Effector CD8-positive, alpha-beta T cell (primary cell): ENCODE data around the gene HDAC9.

ENCODE experiments used
- DNase-seq: peaks from one replicate; lab custom pipeline; 2025; lab: John Stamatoyannopoulos, UW

The HDAC9 gene

DNA sequence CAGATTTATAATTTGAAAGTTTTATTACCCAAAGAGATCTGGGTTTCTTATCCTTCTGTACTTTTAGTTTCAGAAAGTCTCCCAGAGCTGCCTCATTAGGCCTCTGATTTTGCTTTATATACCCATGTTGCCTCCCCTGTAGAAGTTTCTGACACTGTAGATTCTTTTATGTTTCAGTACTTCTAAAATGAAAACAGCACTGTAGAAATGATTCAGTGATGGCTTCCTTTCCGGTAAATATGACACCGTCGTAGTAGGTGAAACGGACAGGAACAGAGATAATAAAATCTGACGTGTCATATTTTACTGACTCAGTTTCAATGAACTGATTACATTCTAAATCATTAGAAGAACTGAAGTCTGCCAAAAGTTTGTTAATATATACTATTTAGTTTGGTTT lies 349.2 kb downstream of the HDAC9 start:
- DNase-seq, result no peak

DNA sequence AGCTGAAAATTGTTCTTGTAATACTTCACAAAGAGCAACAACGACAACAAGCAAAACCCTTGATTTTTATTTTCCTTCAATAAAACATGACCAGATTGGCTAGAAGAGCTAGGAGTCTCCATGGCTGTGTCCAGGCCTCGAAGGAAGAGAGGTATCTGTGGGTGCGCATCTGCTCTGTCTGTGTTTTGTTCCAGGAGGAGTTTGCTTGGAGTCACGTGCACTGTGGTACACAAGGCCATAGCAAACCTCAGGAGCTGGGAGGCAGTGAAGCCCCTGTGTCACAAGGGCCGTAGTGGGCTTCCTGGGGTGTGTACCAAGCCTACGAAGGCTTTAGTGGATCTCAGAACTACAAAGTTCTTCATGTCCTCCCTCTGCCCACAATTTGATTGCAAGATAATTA lies 350.2 kb downstream of the HDAC9 start:
- no peak for DNase-seq

DNA sequence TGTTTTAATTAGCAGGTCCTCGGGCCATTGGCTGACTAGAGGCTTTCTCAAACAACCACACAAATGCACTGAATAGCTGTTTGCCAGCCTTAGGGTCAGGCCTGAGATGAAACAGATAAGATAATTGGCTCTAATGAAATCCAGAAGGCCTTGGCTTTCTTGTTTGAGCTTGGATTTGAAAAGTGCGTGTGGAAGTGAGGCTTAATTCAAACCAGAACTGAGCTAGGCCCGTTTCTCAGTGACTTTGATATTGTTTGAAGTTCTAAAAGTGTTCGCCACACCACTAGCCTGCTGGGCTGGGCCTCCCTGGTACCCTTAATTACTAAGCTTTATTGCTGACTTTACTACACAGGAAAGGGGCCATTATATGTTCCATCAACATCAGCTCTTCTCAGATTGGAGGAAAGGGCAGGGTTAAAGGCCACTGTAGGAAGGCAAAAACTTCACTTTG lies 351.2 kb downstream of the HDAC9 start:
- DNase-seq, result no peak

DNA sequence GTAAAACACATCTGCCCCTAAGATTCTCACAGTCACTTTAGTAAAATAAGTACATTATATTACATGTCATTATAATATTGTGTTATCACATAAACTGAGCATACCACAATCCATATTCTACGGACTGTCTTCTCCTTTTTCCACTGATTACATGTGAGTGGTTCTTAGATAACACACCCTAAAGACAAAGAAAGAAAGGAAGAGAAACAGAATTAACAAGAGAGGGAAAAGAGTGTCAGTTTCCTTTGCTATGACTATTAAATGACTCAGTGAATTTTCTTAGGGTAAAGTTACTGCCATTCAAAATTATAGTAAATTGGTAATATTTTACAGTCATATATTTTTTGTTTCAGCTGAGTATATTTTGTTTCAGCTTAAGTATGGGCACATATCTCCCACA lies 353.6 kb downstream of the HDAC9 start:
- DNase-seq, result no peak

DNA sequence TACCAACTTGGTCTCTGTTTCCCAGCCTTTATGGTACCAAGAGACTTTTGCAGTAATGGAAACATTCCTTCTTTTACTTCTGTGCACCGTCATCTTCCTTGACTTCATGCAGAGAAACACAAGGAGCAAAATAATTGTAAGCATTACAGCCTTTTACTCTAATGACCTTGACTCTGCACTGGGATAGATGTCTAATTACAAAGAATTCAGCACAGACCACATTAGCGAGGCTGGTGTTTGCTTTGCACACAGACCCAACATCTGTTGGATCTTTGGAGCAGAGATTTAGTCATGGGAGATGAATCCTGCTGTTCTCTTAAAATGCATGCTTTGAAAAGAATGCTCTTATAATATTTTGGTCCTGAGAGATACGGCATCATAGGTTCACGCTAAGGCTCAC lies 360.2 kb downstream of the HDAC9 start:
- no peak for DNase-seq

DNA sequence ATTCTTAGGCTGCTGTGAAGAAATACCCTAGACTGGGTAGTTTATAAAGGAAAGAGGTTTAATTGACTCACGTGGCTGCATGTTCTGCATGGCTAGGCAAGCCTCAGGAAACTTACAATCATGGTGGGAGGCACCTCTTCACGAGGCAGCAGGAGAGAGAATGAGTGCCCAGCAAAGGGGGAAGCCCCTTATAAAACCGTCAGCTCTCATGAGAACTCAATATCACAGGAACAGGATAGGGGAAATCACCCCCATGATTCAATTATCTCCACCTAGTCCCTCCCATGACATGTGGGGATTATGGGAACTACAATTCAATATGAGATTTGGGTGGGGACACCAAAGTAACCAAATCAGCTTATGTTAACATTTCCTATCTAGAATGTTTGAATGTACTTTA lies 362.7 kb downstream of the HDAC9 start:
- no peak for DNase-seq

DNA sequence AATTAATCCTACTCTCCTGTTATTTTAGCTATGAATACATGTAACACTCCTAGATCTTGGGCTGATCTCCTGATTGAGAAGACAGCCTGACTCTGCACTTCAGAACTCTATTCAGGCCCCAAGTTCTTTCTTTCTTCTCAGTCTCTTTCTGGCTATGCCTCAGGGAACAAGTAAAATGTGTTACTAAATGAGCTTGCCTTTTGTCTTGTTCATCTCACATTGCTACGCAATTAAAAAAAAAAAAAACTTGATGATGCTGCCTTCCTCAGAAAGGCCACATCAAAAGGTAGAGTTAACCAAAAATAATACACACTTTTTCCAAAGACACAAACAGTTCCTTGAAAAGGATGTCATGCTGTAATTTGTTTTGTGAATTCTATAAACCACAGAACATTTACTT lies 363.8 kb downstream of the HDAC9 start:
- no peak for DNase-seq

DNA sequence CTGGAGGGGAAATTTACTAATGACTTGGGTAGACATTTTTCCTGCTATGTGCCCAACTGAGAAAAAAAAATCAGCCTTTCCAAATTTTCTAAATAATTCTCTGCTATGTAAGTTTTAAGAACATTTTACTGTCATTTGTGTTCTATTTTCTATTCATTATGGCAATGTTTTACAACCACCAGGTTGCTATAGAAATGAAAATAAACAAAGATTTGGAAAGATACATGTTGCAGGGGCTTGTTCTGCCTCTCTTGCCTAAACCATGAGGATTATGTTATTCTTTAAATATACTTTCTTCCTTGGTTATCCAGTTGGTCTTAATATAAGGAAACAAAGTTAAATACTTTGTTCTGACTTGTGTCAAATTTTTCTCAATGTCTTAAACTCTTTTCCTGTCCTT lies 364.7 kb downstream of the HDAC9 start:
- no peak for DNase-seq

DNA sequence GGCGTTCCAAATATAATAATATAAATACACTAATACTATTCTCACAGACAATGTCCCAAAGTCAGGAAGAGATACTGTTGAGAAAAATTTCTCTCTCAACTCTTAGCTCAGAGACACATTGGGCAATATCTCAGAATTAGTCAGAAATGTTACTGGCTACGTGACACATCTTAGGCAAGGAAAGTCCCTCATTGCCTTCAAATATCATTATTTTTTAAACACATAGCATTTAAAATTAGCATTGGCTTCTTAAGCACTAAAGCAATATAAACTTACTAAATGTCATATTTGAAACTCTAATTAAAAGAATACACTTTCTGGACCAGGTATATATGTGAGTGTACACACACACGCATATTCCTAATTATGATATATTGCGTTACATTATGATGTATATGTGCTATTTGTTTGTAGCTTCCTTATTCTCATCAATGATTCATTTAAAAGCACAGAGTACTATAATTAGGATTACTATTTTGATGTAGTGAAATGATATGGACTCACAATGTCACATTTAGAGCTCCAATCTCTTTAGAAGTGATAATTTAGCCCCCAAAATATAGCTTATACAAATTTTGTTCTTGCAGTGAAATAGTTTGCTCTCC lies 366.1 kb downstream of the HDAC9 start:
- DNase-seq, result no peak

DNA sequence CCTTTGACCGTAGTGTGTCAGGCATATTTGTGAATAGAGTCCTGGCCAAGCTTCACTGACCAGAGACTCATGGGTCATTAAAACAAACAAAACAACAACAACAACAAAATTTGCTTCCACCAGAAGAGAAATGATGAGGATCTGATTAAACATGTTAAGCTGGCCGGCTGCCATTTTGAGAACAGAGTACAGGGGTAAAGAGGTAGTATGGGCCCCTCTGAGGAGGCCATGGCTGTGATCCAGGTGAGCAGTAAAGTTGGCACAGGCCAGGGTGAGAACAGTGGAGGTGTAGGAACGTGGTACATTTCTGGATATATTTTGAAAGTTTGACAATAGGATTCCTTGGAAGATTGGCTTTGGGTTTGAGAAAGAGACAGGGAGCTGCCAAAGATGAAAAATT lies 369.4 kb downstream of the HDAC9 start:
- no peak for DNase-seq

DNA sequence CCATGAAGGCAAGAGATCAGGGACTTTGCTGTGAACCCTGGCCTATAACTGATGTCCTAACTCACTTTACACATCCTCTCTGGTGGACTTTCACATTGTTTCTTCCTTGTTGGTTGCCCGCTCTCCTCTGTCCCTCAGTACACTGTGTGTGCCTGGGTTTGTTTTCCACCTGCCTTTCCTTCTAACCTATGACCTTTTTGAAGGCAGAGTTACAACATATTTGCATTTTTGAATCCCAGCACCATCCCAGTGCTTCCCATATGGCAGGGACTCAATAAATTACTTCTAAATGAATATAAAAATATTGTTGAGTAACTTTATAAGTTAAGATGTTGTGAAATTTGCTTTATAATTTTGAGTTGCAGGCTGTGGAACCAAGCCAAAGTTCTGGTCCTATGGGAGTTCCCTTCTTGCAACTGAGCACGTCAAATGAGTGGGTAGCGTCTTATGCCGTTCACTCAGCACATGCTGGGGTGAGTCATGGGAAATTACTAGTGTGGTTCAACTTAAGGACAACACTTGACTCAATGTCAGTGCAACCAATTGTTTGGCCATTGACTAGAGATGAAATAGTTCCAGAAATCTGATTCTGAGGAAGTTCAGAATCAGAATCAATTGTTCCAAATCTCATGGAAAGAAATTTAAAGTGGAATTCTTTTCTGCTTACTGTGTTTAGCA lies 370.9 kb downstream of the HDAC9 start:
- DNase-seq, result no peak

DNA sequence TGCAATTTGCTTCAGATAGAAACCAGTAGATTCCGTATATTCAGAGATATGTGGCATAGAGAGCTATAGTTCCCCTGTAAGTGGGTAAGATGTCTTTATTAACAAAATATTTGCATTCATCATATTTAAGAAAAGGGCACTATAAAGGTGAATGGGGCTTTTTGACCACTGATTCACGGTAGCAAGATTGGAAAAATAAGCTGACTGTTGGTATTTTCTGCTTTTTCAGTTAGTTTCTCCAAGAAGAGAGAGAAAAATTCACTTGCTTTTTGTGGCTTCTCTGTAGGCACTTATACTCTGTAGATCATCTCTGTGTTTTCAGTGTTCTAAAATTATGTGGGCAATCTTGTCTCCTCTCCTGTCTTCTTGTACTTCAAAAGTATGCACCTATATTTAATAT lies 376.8 kb downstream of the HDAC9 start:
- DNase-seq, result no peak

DNA sequence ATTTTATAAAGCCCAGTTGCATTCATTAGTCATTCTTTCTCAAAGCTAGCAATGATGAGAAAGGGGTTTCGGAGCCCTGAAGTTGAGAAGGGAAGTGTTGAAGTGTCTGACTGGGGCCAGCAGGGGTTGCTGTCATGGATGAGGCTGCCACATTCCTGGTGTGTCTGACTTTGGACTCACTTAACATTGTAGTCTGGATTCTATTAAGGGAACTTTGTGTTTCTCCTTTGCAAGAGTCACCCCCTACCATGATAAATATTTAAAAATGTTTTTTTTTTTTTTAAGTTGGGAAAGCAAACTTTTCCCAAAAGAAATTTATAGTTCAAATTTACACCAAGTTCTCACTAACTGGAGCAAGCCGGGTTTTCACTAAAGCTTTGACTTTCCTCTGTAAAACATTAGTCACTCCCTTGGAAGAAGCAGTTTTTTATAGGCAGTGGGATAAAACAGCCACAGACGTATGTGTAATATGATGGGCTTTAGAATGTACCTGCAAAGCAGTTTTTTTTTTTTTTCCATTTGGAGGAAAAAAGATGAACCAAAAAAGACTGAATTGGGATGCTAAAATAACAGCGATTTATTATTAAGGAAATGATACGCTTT lies 378.3 kb downstream of the HDAC9 start:
- DNase-seq, result no peak

DNA sequence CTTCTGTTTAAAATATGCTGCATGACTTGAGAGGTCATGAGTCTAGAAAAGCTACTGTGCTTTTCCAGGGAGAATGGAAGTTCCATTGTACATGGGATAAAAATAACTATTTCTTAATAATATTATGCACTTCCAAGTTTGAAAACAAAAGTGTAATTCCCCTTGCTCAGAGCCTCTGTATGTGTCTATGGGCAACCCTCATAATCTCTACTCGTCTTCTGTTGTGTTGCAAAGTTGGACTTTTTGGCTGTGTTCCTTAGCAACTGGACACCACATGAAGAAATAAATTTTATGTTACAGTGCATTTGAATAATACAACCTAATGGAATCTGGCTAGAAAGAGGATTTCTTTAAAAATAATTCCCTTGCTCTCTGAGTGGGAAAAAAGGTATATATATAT lies 379.3 kb downstream of the HDAC9 start:
- no peak for DNase-seq

DNA sequence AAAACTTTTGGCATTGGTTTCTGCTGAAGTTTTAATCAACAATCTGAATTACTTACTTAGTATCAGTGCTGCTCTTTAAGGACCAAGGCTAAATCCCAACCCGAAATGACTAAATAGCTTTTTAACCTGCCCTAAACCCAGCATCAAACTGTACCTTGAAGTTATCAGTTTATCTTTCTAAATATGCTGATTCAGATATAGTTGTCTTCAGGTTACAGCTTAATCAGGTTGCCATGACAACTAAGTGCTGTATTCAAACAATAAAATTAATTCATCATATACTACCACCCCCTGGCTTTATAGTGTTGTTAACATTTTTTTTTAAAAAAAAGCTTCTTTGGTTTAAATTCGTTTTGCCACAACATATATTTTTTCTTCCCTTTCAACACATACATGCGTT lies 382.3 kb downstream of the HDAC9 start:
- DNase-seq, result no peak

DNA sequence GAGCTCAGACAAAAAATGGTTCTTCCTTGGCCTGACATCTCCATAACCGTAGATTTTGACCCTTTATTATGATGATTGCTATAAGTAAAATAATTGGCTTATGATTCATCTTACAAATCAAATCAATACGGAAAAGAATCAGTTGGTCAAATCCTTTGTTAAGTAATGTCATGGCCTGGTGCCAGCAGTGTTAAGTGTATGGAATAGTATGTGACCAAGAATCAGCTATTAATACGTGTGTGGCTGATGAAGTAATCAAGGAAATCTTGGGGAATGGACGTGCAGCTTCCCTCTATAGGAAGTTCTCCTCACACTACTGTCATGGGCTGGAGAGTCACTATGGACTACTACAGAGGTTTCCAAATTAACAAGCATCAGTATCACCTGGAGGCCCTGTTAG lies 391.3 kb downstream of the HDAC9 start:
- DNase-seq, result no peak

DNA sequence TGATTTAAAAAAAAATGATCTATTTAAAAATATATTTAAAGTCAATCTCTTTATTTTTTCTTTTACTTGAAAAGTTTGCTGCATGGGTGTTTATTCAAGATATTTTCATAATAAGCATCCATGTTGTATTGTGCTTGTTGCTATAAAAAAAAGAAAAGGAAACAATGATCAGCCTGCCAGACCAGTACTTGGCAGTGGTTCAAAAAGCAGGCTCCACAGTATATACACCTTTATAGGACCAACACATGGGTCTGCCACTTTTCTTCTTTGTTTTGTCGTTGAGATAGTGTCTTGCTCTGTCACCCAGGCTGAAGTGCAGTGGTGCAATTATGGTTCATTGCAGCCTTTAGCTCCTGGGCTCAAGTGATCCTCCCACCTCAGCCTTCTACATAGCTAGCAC lies 393.9 kb downstream of the HDAC9 start:
- no peak for DNase-seq

DNA sequence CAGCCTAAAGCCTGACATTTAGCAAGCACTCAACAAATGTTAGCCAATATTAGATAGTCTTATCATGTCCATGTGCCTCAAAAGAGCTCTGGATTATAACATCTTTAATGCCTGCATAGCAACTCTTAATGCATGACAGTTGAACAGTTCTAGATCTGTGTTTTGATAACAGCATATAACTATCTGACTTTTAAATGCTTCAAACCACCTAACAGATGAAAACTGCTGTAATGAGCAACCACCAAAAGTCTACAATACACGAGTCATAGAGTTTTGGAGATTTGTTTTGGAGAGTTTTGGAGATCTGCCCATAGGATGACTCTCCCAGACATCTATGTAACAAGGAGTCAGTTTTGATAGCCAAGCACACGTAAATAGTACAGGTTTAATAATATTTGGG lies 394.6 kb downstream of the HDAC9 start:
- no peak for DNase-seq

DNA sequence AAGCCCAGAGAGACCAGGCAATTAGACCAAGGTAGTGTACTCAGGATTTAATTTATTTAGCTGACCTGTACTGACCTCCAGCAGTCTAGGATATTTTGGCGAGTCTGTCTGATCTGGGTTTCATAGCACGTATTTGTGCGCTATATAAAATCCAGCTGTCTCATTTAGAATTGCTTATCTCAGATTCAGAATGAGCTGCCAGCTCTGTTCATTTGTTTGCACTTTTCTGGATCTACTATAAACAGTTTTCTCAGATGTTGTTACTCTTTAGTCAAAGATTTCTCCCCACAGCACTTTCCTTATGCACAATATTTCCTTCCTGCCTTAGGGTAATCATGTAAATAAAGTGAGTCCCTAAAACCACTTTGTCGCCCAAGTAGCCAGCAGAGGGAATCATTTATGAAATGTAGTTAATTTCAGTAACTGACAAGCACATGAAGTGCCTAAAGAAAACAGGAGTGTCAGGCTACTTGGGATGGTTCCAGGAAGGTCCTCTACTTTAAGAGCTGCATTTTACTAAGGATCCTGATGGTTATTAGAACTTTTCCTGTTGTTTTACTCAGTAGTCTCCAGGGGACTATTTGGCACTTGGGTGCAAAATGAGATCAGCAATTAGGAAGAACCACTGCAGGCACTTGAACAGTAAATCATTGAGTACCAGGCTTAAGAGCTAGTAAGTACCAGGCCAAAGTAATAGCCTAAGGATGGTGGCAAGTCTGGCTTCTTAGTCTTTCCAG lies 395.5 kb downstream of the HDAC9 start:
- DNase-seq, result no peak

DNA sequence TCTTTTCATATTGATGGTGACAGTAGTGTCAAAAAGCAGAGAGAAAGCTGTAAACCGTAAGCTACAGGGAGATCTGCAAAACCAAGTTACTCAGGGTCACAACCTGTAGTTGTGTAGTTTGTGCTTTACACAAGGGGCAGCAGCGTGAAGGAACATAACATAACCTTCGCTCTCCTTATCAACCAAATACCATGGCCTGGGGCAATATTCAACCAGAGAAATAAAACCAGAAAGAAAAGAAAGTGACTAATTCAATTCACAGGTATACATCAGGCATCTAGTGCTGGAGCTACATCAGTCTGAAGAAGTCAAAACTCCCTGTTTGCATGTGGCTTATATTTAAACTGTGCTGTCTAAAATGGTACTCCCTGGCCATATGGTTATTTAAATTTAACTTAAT lies 397.6 kb downstream of the HDAC9 start:
- no peak for DNase-seq

DNA sequence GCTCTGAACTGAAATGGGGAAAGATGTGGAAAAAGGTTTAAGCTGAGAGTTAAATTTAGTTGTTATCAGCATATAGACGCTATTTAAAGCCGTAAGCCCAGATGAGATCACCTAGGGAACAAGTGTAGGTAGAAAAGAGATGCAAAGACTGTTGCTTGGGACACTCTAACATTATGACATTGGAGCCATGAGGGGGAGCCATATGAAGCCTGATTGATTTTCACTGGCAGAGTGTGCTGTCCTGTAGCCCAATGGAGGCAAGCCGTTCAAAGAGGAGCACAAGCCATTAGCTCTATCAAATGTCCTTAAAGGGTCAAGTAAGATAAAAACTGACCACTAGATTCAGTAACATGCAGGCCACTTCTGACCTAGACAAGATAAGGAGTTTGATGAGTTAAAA lies 398.6 kb downstream of the HDAC9 start:
- DNase-seq, result no peak

DNA sequence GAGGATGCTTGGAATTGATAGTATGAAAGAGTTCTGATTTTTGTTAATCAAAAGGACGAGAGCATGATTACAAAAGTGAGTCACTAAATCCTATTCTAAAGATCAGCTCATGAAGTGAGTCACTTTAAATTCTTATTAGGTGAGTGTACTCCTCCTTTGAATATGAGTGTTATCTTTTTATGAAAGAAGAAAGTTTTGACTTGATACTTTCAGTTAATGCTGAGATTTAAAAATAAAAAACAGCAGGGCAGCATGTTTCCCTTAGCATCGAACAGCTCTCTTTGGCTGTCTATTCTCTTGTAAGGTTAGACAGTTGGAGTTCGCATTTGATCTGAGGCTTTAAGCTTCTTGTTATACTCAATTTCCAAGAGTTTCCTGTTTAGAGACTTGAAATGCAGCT lies 399.9 kb downstream of the HDAC9 start:
- no peak for DNase-seq

DNA sequence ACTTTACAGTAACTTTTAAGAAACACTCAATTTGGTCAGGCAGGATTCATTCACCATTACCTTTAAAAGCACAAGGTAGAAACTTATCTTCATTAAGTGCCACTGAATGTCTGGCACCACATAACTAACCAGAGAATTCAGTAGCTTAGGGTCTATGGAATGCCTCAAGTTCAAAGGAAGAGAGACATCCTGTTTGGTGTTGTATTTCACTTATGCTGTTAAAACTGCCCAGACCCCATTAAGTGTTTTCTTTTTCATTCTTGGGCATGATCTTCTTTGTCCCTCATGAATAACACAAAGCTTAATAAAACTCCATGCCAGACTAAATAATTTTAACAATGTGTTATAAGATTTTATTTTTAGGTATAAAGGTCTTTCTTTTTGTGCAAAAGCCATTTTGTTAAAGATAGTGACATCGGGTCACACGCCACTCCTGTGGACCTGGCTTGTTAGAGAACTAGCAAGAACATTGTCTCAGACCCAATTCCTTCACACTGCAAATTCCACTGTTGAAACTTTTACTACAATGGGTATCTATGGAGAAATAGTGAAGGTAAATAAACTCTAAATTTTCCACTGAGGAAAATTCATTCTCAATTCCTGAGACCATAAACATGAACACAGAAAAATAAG lies 400.9 kb downstream of the HDAC9 start:
- DNase-seq, result no peak
